WTC11 (cell line): ENCODE measurements around the gene CFAP53.

Source experiments
- TEAD4 ChIP-seq: sonication (generic); formaldehyde crosslinking; IDR thresholded peaks from 2 replicates; pipeline ENCODE4 v1.8.0; 2022; ENCODE audit warnings: mild to moderate bottlenecking, missing genetic modification reagents
- TF ChIP-seq, protein P1 (sequence below): fragments of 200-600 bp; IDR thresholded peaks from 2 replicates; pipeline ENCODE4 v1.8.0; 2022; ENCODE audit warnings: antibody characterized with exemption

DNA sequence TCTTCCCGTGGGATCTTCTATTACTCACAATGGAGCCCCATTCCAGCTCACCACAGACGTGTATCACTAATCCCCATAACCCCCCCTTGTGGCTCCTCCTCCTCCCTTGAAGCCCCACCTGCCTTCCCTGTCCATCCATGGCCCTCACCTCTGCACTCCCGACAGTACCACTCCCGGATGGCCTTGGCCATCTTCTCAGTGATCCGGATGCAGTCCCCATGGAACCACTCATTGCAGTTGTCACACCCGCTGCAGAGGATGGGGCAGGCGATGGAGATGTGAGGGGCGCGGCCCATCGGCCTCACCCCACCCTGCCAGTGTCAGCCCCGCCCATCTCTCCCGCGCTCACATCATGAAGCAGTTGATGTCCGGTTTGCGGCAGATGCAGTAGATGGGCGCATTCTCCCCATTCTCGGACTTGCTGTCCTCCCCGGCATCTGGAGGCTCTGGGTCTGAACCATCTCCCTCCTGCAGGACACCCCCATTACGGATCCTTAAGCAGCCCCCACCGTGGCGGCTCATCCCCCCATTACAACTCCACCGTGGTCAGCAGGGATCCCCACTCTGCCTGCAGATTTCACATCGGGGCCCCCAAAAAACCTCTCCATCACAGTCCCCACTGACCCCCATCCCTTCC is 20.2 kb upstream of the CFAP53 start:
- TF ChIP-seq, protein P1, sequence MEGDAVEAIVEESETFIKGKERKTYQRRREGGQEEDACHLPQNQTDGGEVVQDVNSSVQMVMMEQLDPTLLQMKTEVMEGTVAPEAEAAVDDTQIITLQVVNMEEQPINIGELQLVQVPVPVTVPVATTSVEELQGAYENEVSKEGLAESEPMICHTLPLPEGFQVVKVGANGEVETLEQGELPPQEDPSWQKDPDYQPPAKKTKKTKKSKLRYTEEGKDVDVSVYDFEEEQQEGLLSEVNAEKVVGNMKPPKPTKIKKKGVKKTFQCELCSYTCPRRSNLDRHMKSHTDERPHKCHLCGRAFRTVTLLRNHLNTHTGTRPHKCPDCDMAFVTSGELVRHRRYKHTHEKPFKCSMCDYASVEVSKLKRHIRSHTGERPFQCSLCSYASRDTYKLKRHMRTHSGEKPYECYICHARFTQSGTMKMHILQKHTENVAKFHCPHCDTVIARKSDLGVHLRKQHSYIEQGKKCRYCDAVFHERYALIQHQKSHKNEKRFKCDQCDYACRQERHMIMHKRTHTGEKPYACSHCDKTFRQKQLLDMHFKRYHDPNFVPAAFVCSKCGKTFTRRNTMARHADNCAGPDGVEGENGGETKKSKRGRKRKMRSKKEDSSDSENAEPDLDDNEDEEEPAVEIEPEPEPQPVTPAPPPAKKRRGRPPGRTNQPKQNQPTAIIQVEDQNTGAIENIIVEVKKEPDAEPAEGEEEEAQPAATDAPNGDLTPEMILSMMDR = no peak
- TF ChIP-seq TEAD4 = no peak
